Measurements from ENCODE around the gene SRP54. TPM values are rescaled to one million over a fixed set of nuclear protein-coding genes. Genes with fewer than 3 reads are reported as not detected.
"Not testable (repeated sequence)": the region's sequence is repeated elsewhere in the genome, so short reads cannot be mapped to it uniquely, and the experiment has no call there.

The SRP54 gene
- total RNA-seq, 1 donor from 2014 or later = 37.6 TPM

- H3K4me1 ChIP-seq = no peaks in the 10 kb centered on the region
Observed at GRCh38 chr14:34956931-34957330, 25.9 kb upstream of the SRP54 start.

GRCh38 chr14:34957771-34958286, 25.0 kb upstream of the SRP54 start:
- Histone ChIP-seq H3K27ac (no peak overlapping the region), H3K4me3 (no peak overlapping the region), H3K27me3 (no peaks in the 10 kb centered on the region), H3K9me3 (no peaks in the 10 kb centered on the region), H3K4me1 (no peaks in the 10 kb centered on the region), H3K36me3 (no peaks in the 10 kb centered on the region)
- TF ChIP-seq POLR2A (IDR thresholded peaks at IDR 0.05) = no peak
- TF ChIP-seq CTCF (IDR thresholded peaks at IDR 0.05) = no peak
- no peak for TF ChIP-seq POLR2AphosphoS5 (IDR thresholded peaks at IDR 0.05; ENCODE audit: insufficient read depth in 1 of 2, low read depth in 1 of 2)
- intact Hi-C loops (cut with DNase I) = no loop called here
- no peak for DNase-seq (ENCODE audit: extremely low spot score in 2 of 2)

More at GRCh38 chr14:34956931-34957330, 25.9 kb upstream of the SRP54 start:
- Histone ChIP-seq H3K27me3 (no peaks in the 10 kb centered on the region), H3K9me3 (no peaks in the 10 kb centered on the region), H3K27ac (no peak overlapping the region), H3K36me3 (peaks cover 0 to 6% of the 10 kb centered on the region in 2 donors), H3K4me3 (no peak overlapping the region)
- no peak for TF ChIP-seq POLR2A (IDR thresholded peaks at IDR 0.05)
- TF ChIP-seq CTCF (IDR thresholded peaks at IDR 0.05) = no peak
- TF ChIP-seq POLR2AphosphoS5 (IDR thresholded peaks at IDR 0.05; ENCODE audit: insufficient read depth in 1 of 2, low read depth in 1 of 2) = no peak
- intact Hi-C loops (cut with DNase I) = no loop called here
- DNase-seq (ENCODE audit: extremely low spot score in 2 of 2) = no peak

- H3K27me3 ChIP-seq; H3K9me3 ChIP-seq; H3K27ac ChIP-seq; intact Hi-C loops (cut with DNase I); H3K36me3 ChIP-seq; H3K4me3 ChIP-seq; DNase-seq (ENCODE audit: extremely low spot score in 2 of 2); H3K4me1 ChIP-seq: not testable (repeated sequence)
Observed at GRCh38 chr14:34962106-34962505, 20.7 kb upstream of the SRP54 start.

- no peak overlapping the region for H3K27ac ChIP-seq
- DNase-seq (ENCODE audit: extremely low spot score in 2 of 2) = no peak
- H3K4me3 ChIP-seq = no peak overlapping the region
- no peaks in the 10 kb centered on the region for H3K27me3 ChIP-seq
- H3K4me1 ChIP-seq = no peaks in the 10 kb centered on the region
- peaks cover 0 to 7% of the 10 kb centered on the region in 2 donors for H3K36me3 ChIP-seq
- TF ChIP-seq POLR2A (IDR thresholded peaks at IDR 0.05) (no peak), CTCF (IDR thresholded peaks at IDR 0.05) (no peak), POLR2AphosphoS5 (IDR thresholded peaks at IDR 0.05; ENCODE audit: insufficient read depth in 1 of 2, low read depth in 1 of 2) (no peak)
- no peaks in the 10 kb centered on the region for H3K9me3 ChIP-seq
- intact Hi-C loops (cut with DNase I) = no loop called here
Observed at GRCh38 chr14:34964977-34965764, 17.6 kb upstream of the SRP54 start.

GRCh38 chr14:34965912-34966311, 16.9 kb upstream of the SRP54 start:
- no peak for TF ChIP-seq CTCF (IDR thresholded peaks at IDR 0.05)
- TF ChIP-seq POLR2A (IDR thresholded peaks at IDR 0.05) = no peak
- no peak for TF ChIP-seq POLR2AphosphoS5 (IDR thresholded peaks at IDR 0.05; ENCODE audit: insufficient read depth in 1 of 2, low read depth in 1 of 2)
- Histone ChIP-seq H3K36me3 (peaks cover 0 to 7% of the 10 kb centered on the region in 2 donors), H3K9me3 (no peaks in the 10 kb centered on the region), H3K4me1 (no peaks in the 10 kb centered on the region), H3K27me3 (no peaks in the 10 kb centered on the region), H3K4me3 (no peak overlapping the region), H3K27ac (no peak overlapping the region)
- intact Hi-C loops (cut with DNase I) = no loop called here
- DNase-seq (ENCODE audit: extremely low spot score in 2 of 2) = no peak
